ENCODE results near the gene SLC35E3. TPM values are rescaled to one million over a fixed set of nuclear protein-coding genes. Genes with fewer than 3 reads are reported as not detected.

SLC35E3 gene
- polyA plus RNA-seq, 1 experiment = 9.2 TPM

DNA sequence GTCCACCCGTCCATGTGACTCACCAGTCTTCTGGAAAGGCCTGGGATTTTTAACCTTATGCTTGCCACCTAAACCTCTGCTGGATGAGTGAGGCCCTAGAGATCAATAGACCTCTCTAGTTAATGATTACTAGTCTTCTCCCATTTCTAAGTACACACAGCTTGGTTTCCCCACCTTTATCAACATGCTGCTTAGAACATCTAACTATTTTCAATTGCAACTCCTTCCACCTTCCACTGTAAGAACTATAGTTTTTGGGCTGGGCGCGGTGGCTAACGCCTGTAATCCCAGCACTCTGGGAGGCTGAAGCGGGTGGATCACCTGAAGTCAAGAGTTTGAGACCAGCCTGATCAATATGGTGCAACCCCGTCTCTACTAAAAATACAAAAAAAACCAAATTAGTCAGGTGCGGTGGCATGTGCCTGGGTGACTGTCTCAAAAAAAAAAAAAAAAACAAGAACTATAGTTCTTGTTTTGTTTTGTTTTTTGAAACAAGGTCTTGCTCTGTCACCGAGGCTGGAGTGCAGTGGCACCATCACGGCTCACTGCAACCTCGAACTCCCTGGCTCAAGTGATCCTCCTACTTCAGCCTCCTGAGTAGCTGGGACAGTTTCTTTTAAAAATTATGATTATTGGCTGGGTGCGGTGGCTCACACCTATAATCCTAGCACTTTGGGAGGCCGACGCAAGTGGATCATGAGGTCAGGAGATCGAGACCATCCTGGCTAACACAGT lies 43.3 kb downstream of the SLC35E3 start:
- Histone ChIP-seq H3K4me3 (ENCODE audit: low read depth, low read length) (no peak overlapping the region), H3K27ac (ENCODE audit: low read depth, low read length) (no peak overlapping the region), H3K27me3 (ENCODE audit: control insufficient read depth, insufficient read depth, low read length) (no peaks in the 10 kb centered on the region), H3K9me3 (ENCODE audit: control insufficient read depth, insufficient read depth, low read length) (no peaks in the 10 kb centered on the region)
- ChIA-PET CTCF (interaction anchor here (0.9 to 1.0 kb wide), 2 partner anchors 8 to 19 kb away, joined by 3 read pairs; partner anchors contain the start of gene MDM2), POLR2A (no interaction called here)
- no peak for DNase-seq (ENCODE audit: low read depth, low spot score)
- TF ChIP-seq, protein P1, sequence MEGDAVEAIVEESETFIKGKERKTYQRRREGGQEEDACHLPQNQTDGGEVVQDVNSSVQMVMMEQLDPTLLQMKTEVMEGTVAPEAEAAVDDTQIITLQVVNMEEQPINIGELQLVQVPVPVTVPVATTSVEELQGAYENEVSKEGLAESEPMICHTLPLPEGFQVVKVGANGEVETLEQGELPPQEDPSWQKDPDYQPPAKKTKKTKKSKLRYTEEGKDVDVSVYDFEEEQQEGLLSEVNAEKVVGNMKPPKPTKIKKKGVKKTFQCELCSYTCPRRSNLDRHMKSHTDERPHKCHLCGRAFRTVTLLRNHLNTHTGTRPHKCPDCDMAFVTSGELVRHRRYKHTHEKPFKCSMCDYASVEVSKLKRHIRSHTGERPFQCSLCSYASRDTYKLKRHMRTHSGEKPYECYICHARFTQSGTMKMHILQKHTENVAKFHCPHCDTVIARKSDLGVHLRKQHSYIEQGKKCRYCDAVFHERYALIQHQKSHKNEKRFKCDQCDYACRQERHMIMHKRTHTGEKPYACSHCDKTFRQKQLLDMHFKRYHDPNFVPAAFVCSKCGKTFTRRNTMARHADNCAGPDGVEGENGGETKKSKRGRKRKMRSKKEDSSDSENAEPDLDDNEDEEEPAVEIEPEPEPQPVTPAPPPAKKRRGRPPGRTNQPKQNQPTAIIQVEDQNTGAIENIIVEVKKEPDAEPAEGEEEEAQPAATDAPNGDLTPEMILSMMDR (IDR thresholded peaks at IDR 0.05; ENCODE audit: low read depth, low read length) = no peak

DNA sequence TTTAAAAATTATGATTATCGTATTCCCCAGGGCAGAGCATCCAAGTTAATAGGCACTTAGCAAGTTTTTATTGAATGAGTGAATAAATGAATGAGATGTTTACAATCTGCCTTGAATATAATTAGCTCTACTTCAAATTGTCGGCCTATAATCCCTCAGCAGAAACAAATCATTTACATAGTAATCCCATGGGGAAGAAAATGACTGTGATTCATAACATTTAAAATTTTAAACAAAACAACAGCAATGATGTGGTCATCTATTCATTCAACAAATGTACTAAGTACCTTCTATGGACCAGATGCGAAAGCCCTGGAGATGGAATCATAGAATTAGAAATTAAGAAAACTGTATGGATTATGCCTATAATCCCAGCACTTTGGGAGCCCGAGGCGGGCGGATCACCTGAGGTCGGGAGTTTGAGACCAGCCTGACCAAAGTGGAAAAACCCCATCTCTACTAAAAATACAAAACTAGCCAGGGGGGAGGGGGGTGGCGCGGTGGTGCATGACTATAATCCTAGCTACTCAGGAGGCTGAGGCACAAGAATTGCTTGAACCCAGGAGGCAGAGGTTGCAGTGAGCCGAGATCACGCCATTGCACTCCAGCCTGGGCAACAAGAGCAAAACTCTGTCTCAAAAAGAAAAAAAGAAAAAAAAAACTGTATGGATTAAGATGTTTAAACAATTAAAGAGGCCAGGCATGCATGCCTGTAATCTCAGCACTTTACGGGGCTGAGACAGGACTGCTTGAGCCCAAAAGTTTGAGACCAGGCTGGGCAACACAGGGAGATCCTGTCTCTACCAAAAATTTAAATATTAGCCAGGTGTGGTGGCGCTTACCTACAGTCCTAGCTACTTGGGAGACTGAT lies 44.3 kb downstream of the SLC35E3 start:
- TF ChIP-seq, protein P1 (IDR thresholded peaks at IDR 0.05; ENCODE audit: low read depth, low read length) = no peak
- CTCF ChIA-PET = interaction anchor here (1.0 kb wide), 1 partner anchor 9 kb away, joined by 3 read pairs; no protein-coding TSS in a partner anchor
- Histone ChIP-seq H3K27ac (ENCODE audit: low read depth, low read length) (no peak overlapping the region), H3K4me3 (ENCODE audit: low read depth, low read length) (no peak overlapping the region), H3K27me3 (ENCODE audit: control insufficient read depth, insufficient read depth, low read length) (no peaks in the 10 kb centered on the region), H3K9me3 (ENCODE audit: control insufficient read depth, insufficient read depth, low read length) (no peaks in the 10 kb centered on the region)
- POLR2A ChIA-PET = no interaction called here
- no peak for DNase-seq (ENCODE audit: low read depth, low spot score)

DNA sequence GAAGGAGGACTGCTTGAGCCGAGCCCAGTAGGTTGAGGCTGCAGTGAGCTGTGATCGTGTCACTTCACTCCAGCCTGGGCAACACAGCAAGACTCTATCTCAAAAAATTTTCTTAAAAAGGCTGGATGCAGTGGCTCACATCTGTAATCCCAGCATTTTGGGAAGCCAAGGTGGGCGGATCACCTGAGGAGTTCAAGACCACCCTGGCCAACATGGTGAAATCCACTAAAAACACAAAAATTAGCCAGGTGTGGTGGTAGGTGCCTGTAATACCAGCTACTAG lies 44.9 kb downstream of the SLC35E3 start:
- Histone ChIP-seq H3K27me3 (ENCODE audit: control insufficient read depth, insufficient read depth, low read length) (no peaks in the 10 kb centered on the region), H3K9me3 (ENCODE audit: control insufficient read depth, insufficient read depth, low read length) (no peaks in the 10 kb centered on the region), H3K27ac (ENCODE audit: low read depth, low read length) (no peak overlapping the region), H3K4me3 (ENCODE audit: low read depth, low read length) (no peak overlapping the region)
- DNase-seq (ENCODE audit: low read depth, low spot score) = no peak
- ChIA-PET POLR2A (no interaction called here), CTCF (no interaction called here)
- TF ChIP-seq, protein P1 (IDR thresholded peaks at IDR 0.05; ENCODE audit: low read depth, low read length) = no peak

DNA sequence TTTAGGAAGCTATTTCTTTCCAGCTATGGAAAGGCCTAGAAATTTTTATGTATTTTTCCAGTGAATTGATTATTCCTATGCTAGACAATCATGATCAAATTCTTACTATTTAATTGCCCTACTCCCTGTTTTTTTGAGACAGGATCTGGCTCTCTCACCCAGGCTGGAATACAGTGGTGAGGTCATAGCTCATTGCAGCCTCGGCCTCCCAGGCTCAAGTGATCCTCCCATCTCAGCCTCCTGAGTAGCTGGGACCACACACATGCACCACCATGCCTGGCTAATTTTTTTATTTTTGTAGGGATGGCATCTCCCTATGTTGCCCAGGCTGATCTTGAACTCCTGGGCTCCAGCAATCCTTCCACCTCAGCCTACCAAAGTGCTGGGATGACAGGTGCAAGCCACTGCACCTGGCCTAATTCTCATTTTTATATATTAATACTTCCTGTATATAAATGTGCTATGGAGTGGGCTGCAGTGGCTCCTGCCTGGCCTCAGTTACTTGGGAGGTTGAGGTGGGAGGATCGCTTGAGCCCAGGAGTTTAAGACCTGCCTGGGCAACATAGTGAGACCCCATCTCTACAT lies 46.0 kb downstream of the SLC35E3 start:
- H3K27me3 ChIP-seq (ENCODE audit: control insufficient read depth, insufficient read depth, low read length) = no peaks in the 10 kb centered on the region
- no peak for DNase-seq (ENCODE audit: low read depth, low spot score)
- H3K9me3 ChIP-seq (ENCODE audit: control insufficient read depth, insufficient read depth, low read length) = no peaks in the 10 kb centered on the region
- ChIA-PET CTCF (interaction anchor here (0.7 kb wide), 1 partner anchor 363 kb away, joined by 4 read pairs; no protein-coding TSS in a partner anchor), POLR2A (no interaction called here)
- H3K4me3 ChIP-seq (ENCODE audit: low read depth, low read length) = no peak overlapping the region
- TF ChIP-seq, protein P1 (IDR thresholded peaks at IDR 0.05; ENCODE audit: low read depth, low read length) = no peak
- H3K27ac ChIP-seq (ENCODE audit: low read depth, low read length) = no peak overlapping the region

DNA sequence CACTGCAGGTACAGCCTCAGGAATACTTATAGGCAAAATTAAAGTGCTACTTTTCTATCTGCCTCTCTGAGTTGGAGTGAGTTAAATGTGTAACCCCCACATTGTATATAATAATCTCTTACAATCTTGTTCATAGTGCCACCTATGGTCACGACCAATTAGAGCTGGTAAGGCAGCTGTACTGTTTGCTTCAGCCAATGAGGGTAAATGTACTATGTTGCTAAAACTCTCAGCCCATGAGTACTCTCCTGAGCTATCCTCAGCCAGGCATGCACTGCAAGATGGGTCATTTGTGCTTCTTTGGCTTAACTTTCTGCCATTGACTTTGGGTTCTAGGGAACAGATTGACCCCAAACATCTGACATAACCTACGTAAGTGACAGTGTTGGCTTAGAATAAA lies 47.0 kb downstream of the SLC35E3 start:
- Histone ChIP-seq H3K27me3 (ENCODE audit: control insufficient read depth, insufficient read depth, low read length) (no peaks in the 10 kb centered on the region), H3K9me3 (ENCODE audit: control insufficient read depth, insufficient read depth, low read length) (no peaks in the 10 kb centered on the region), H3K27ac (ENCODE audit: low read depth, low read length) (no peak overlapping the region), H3K4me3 (ENCODE audit: low read depth, low read length) (no peak overlapping the region)
- TF ChIP-seq, protein P1 (IDR thresholded peaks at IDR 0.05; ENCODE audit: low read depth, low read length) = no peak
- CTCF ChIA-PET = no interaction called here
- POLR2A ChIA-PET = no interaction called here
- no peak for DNase-seq (ENCODE audit: low read depth, low spot score)
